DND-41 (cell line): ENCODE results near the gene TBX18.

Experiments
- ATAC-seq: fragments of 200-7000 bp; cut with Tn5 transposase; 3 replicates; pipeline ENCODE4 v1.9.1; 2021; ENCODE audit warnings: low read depth; ENCODE audit not compliant: insufficient read depth
- DNase-seq: peaks from one replicate; pipeline ENCODE4 v3.0.0-alpha.2; 2020
- H2AFZ ChIP-seq: 2 replicates; pipeline ENCODE4 v1.6.0; 2012; ENCODE audit warnings: low read depth, low read length
- H3K27ac ChIP-seq: 2 replicates; pipeline ENCODE4 v1.5.1; 2012; ENCODE audit warnings: low read length, inconsistent platforms
- H3K27me3 ChIP-seq: fragments of 200-600 bp; sonication (generic); 2 replicates; pipeline ENCODE4 v1.6.0; 2012; ENCODE audit warnings: low read length, mild to moderate bottlenecking, inconsistent platforms; ENCODE audit not compliant: insufficient read depth, poor library complexity
- H3K36me3 ChIP-seq: 2 replicates; pipeline ENCODE4 v1.5.1; 2012; ENCODE audit warnings: low read length, inconsistent platforms; ENCODE audit not compliant: insufficient read depth
- H3K4me1 ChIP-seq: 2 replicates; pipeline ENCODE4 v1.5.1; 2012; ENCODE audit warnings: mild to moderate bottlenecking, low read length; ENCODE audit not compliant: insufficient read depth
- H3K4me2 ChIP-seq: 2 replicates; pipeline ENCODE4 v1.6.0; 2012; ENCODE audit warnings: mild to moderate bottlenecking, moderate library complexity, low read length, inconsistent platforms; ENCODE audit not compliant: insufficient read depth
- H3K4me3 ChIP-seq, 2 experiments: fragments of 200-600 bp in 1 of 2; shearing (Covaris generic) in 1 of 2; 2 replicates each; pipeline ENCODE4 v1.5.1; 2012 to 2016; ENCODE audit warnings: inconsistent platforms in 2 of 2, low read length in 2 of 2, mild to moderate bottlenecking in 2 of 2, low read depth in 1 of 2, moderate library complexity in 1 of 2
- H3K79me2 ChIP-seq: 2 replicates; pipeline ENCODE4 v1.6.0; 2012; ENCODE audit warnings: low read length, inconsistent platforms; ENCODE audit not compliant: insufficient read depth
- H3K9ac ChIP-seq: 2 replicates; pipeline ENCODE4 v1.6.0; 2012; ENCODE audit warnings: low read depth, mild to moderate bottlenecking, inconsistent platforms, low read length, moderate library complexity
- H3K9me3 ChIP-seq: 2 replicates; pipeline ENCODE4 v1.5.1; 2012; ENCODE audit warnings: low read length, moderate library complexity, mild to moderate bottlenecking, inconsistent platforms; ENCODE audit not compliant: insufficient read depth, severe bottlenecking
- H4K20me1 ChIP-seq: 2 replicates; pipeline ENCODE4 v1.6.0; 2012; ENCODE audit warnings: low read length; ENCODE audit not compliant: insufficient read depth
- CTCF ChIP-seq: IDR thresholded peaks from 2 replicates; pipeline ENCODE4 v1.5.1; 2012; ENCODE audit warnings: borderline replicate concordance, low read length, moderate library complexity, mild to moderate bottlenecking; ENCODE audit not compliant: poor library complexity, severe bottlenecking; ENCODE audit errors: extremely low read depth
- EZH2 ChIP-seq: IDR thresholded peaks from 3 replicates; pipeline ENCODE4 v1.6.1; 2012; ENCODE audit warnings: borderline replicate concordance, low read depth, mild to moderate bottlenecking, moderate library complexity, low read length, inconsistent platforms; ENCODE audit not compliant: severe bottlenecking

TBX18 gene

GRCh38 chr6:84771125-84771755 is 6.8 kb upstream of the TBX18 start:
- TF ChIP-seq CTCF (no peak), EZH2 (no peak)
- Histone ChIP-seq H3K36me3 (no peaks in the 10 kb centered on the region), H3K4me3 (no peak overlapping the region), H3K27me3 (no peaks in the 10 kb centered on the region), H3K9ac (no peak overlapping the region), H3K4me2 (no peak overlapping the region), H3K27ac (no peak overlapping the region), H3K4me1 (no peaks in the 10 kb centered on the region), H3K79me2 (no peaks in the 10 kb centered on the region), H2AFZ (no peak overlapping the region), H3K9me3 (peaks cover 7% of the 10 kb centered on the region), H4K20me1 (no peaks in the 10 kb centered on the region)
- no peak for DNase-seq
- no peak for ATAC-seq

DNA sequence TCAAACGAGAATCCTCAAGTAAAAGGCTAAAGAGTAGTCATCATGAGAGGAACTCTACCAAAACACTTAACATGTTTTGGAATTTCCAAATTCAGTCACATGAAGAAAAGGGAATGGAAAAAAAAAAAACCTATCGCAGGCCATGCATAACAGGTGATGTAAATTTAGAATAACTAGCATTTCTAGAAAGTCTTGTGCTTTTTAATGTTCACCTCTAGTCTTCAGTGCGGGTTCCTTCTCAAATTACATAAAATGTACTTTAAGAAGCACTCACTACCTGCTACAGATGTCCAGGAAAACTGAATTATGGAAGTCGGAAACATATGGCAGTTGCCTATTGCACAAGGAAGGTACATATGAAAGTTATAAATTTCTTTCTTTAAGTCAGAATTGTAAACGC is 6.1 kb upstream of the TBX18 start:
- Histone ChIP-seq H3K79me2 (no peaks in the 10 kb centered on the region), H3K4me2 (no peak overlapping the region), H3K9me3 (peaks cover 7% of the 10 kb centered on the region), H2AFZ (no peak overlapping the region), H3K4me3 (no peak overlapping the region), H3K27me3 (no peaks in the 10 kb centered on the region), H3K36me3 (no peaks in the 10 kb centered on the region), H3K4me1 (no peaks in the 10 kb centered on the region), H4K20me1 (no peaks in the 10 kb centered on the region), H3K9ac (no peak overlapping the region), H3K27ac (no peak overlapping the region)
- DNase-seq (no peak), ATAC-seq (no peak)
- TF ChIP-seq CTCF = no peak
- TF ChIP-seq EZH2 = no peak

DNA sequence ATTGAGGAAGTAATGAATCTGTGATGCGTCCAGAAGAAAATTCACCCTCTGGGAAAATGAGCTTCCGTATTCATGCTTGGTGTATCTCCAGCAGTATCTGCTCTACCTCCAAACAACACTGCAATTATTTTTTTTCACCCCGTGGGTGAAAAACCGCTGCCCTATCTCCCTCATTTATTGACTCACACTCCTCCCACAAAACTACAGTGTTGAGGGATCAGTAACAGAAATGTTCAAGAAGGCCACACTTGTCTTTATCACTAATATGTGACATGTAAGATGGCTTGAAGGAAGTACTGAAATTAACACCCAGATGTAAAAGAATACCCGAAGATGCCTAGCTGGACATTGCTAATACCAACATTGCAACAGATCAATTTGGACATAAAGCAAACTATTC is 4.9 kb upstream of the TBX18 start:
- Histone ChIP-seq H3K79me2 (no peaks in the 10 kb centered on the region), H2AFZ (no peak overlapping the region), H3K4me1 (no peaks in the 10 kb centered on the region), H3K9ac (no peak overlapping the region), H3K27me3 (no peaks in the 10 kb centered on the region), H3K4me3 (no peak overlapping the region), H3K9me3 (peaks cover 13% of the 10 kb centered on the region), H4K20me1 (no peaks in the 10 kb centered on the region), H3K4me2 (no peak overlapping the region), H3K27ac (no peak overlapping the region), H3K36me3 (no peaks in the 10 kb centered on the region)
- ATAC-seq = no peak
- TF ChIP-seq EZH2 (no peak), CTCF (no peak)
- DNase-seq = no peak
